DMS114 treated with DMSO at 0.1 percent for 48 hours (cell line): ENCODE measurements around the gene CLEC16A.
A peak's percentile ranks its signal among the peaks of the same experiment; 100 is the strongest.
"Not testable (repeated sequence)": the region's sequence is repeated elsewhere in the genome, so short reads cannot be mapped to it uniquely, and the experiment has no call there.

Experiments
- DNase-seq: peaks from one replicate; lab custom pipeline; 2025; ENCODE audit not compliant: unreplicated experiment; lab: John Stamatoyannopoulos, UW

Gene CLEC16A

GRCh38 chr16:10965440-10966061, 21.2 kb downstream of the CLEC16A start:
- DNase-seq: no peak

- DNase-seq: no peak
These were observed 21.8 kb downstream of the CLEC16A start for GRCh38 chr16:10966129-10966528.

- not testable (repeated sequence) for DNase-seq
These were observed 22.2 kb downstream of the CLEC16A start for GRCh38 chr16:10966559-10966958.

- DNase-seq: no peak
These were observed 23.6 kb downstream of the CLEC16A start for GRCh38 chr16:10967986-10968385.

DNA sequence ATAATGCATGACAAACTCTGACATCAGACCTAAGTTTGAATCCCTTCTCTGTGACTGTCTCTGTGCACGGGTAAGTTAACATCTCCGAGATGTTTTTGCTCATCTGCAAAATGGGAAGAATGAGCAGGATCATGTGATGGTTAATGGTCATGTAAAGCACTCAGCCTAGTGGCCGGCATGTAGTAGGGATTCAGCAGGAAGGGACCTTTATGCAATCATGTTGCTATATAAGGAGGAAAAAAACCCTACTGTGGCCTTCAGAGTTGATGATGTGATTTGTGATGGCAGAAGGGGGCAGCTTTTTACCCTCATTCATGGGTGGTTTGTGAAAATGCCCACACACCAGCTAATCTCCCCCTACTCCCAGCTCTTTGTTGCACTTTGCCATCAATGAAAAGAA, 24.1 kb downstream of the CLEC16A start:
- DNase-seq: no peak

- DNase-seq: no peak
These were observed 25.3 kb downstream of the CLEC16A start for GRCh38 chr16:10969615-10970014.

- no peak for DNase-seq
These were observed 25.7 kb downstream of the CLEC16A start for GRCh38 chr16:10970065-10970464.

GRCh38 chr16:10971560-10971961, 27.2 kb downstream of the CLEC16A start:
- peak; percentile 45 for DNase-seq

DNA sequence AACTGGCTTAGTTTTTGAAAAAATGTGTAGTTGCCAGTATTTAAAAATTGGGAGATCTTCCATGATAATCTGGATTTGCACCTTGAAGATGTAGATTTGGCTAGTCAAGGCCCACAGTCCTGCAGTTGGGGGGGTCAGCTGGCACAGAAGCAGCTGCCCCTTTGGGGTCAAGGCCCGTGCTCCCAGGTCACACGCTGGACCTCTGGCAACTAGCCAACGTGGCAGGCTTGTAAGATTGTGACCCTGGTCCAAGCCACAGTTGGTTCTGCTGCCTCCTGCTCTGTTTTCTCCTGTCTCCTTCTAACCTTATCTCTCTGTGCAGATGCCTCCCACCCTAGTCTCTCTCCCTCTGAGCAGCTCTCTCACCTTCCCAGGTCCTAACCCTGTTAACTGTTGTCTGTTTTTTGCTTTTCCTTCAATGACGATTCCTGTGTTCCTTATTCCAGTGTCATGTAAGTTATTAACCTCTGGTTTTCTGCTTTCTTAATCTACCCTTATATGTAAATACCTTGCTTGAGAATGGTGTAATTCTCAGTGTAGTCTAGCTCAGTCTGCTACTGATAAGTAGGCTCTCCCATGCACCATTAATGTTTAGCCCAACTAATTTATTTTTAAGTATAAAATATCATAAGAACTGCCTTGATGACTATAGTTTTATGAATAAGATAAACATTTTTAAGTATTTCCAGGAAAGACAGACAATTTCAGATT, 27.9 kb downstream of the CLEC16A start:
- no peak for DNase-seq

DNA sequence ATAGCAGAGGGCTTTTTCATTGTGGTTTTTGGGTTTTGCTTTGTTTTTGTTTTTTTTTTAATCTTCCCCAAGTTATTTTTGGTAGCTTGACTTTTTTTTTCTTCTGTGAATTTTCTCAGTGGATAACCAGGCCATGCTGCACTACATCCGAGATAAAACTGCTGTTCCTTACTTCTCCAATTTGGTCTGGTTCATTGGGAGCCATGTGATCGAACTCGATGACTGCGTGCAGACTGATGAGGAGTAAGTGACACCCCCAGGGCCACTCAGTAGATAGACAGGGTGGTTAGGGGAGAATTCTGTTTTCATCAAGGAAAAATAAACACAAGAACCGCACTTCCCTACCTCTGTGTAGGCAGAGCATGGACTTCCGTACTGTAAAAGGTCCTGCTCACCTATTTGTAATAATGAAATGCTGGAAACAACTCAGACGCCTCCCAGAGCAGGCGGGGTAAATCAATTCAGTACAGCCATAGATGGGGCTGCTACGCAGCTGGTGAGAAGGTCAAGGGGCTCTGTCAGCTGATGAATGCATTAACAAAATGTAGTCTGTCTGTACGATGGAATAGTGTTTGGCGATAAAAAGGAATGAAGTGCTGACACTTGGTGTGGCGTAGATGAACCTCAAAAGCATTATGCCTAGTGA, 28.6 kb downstream of the CLEC16A start:
- DNase-seq: no peak

GRCh38 chr16:10976634-10977033, 32.3 kb downstream of the CLEC16A start:
- DNase-seq: no peak

GRCh38 chr16:10978124-10978523, 33.8 kb downstream of the CLEC16A start:
- no peak for DNase-seq

- DNase-seq: no peak
These were observed 34.6 kb downstream of the CLEC16A start for GRCh38 chr16:10978871-10979446.

DNA sequence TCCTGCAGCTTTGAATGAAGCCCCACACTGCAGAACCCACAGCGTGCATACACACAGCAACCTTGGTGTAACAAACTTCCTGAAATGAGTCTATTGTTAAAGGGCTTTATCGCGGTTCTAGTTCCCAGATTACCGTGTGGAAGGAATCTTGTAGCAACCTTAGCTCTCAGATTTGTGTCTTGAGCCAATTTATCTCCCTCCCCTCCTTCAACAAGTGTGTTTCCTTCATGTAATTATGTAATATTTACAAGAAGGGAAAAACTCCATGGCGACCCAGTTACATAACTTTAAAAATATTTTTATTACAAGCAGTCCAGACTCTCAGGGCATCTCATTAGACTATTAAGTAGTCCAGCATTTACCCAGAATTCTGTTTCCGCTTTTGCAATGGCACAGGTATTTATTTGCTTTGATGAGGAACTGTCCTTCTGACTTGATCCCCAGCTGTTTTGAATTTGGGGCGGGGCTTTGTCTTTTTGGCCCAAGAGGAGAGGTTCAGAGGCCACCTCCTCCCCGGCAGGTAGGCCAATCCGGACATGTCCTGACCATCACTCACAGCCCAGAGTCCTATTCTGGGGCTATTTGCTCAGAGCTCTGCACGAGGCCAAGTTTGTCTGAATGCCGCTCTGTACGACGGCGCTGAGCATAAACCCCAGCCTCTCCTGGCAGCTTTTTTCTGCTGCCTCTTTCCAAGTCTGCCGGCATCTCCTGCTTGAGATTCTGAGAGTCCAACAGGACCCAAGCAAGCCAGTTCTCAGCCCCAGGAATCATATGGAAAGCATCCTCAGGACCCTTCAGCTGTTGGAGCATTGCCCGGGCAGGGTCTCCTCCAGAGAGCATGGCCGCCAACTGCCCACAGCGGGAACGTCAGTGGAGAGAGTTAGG, 35.6 kb downstream of the CLEC16A start:
- no peak for DNase-seq

- no peak for DNase-seq
These were observed 36.4 kb downstream of the CLEC16A start for GRCh38 chr16:10980813-10981212.

- no peak for DNase-seq
These were observed 37.4 kb downstream of the CLEC16A start for GRCh38 chr16:10981697-10982216.

GRCh38 chr16:10982465-10983150, 38.2 kb downstream of the CLEC16A start:
- no peak for DNase-seq

GRCh38 chr16:10983159-10983558, 38.8 kb downstream of the CLEC16A start:
- no peak for DNase-seq

- DNase-seq: no peak
These were observed 40.1 kb downstream of the CLEC16A start for GRCh38 chr16:10984509-10984908.
